Peyer's patch (tissue), 4 donors: ENCODE results near the gene TRAPPC12.

Experiments
- CTCF ChIP-seq, 6 experiments: fragments of 450-650 bp in 4 of 6; fragments of 200-600 bp in 2 of 6; sonication (generic) in 1 of 6; IDR thresholded peaks; one replicate each; pipeline ENCODE4 v1.5.1; 2017 to 2019; ENCODE audit warnings: antibody characterized with exemption in 6 of 6, mild to moderate bottlenecking in 3 of 6, moderate library complexity in 1 of 6
- POLR2A ChIP-seq, 2 donors: fragments of 450-650 bp; IDR thresholded peaks; one replicate each; pipeline ENCODE4 v1.5.1; 2017; ENCODE audit warnings: antibody characterized with exemption in 2 of 2, mild to moderate bottlenecking in 2 of 2, moderate library complexity in 2 of 2

- TF ChIP-seq CTCF (IDR thresholded peaks at IDR 0.05) (no peak), POLR2A (IDR thresholded peaks at IDR 0.05) (no peak)
Observed at GRCh38 chr2:3480352-3481010, 101.0 kb downstream of the TRAPPC12 start.
